Measurements from ENCODE around the gene SNX14. TPM values are rescaled to one million over a fixed set of nuclear protein-coding genes. Genes with fewer than 3 reads are reported as not detected.
A peak's percentile ranks its signal among the peaks of the same experiment; 100 is the strongest.
"Not testable (repeated sequence)": the region's sequence is repeated elsewhere in the genome, so short reads cannot be mapped to it uniquely, and the experiment has no call there.

SNX14 gene
- total RNA-seq, 1 experiment from 2014 or later, result 30.6 TPM

- DNase-seq, result no peak
- no peak overlapping the region for H3K4me3 ChIP-seq (ENCODE audit: insufficient read depth, low read depth, low read length)
- no peaks in the 10 kb centered on the region for H3K36me3 ChIP-seq (replicated peaks; ENCODE audit: control insufficient read depth, insufficient read depth, low read length)
- H3K27me3 ChIP-seq (ENCODE audit: control insufficient read depth, insufficient read depth, low read length), result no peaks in the 10 kb centered on the region
Measured at GRCh38 chr6:85569323-85569722, 24.3 kb downstream of the SNX14 start.

- Histone ChIP-seq H3K27me3 (ENCODE audit: control insufficient read depth, insufficient read depth, low read length) (no peaks in the 10 kb centered on the region), H3K4me3 (ENCODE audit: insufficient read depth, low read depth, low read length) (no peak overlapping the region), H3K36me3 (replicated peaks; ENCODE audit: control insufficient read depth, insufficient read depth, low read length) (no peaks in the 10 kb centered on the region)
- no peak for DNase-seq
Measured at GRCh38 chr6:85568411-85568810, 25.2 kb downstream of the SNX14 start.

- Histone ChIP-seq H3K4me3 (ENCODE audit: insufficient read depth, low read depth, low read length) (no peak overlapping the region), H3K27me3 (ENCODE audit: control insufficient read depth, insufficient read depth, low read length) (no peaks in the 10 kb centered on the region), H3K36me3 (replicated peaks; ENCODE audit: control insufficient read depth, insufficient read depth, low read length) (no peaks in the 10 kb centered on the region)
- no peak for DNase-seq
Measured at GRCh38 chr6:85565736-85566135, 27.9 kb downstream of the SNX14 start.

GRCh38 chr6:85564223-85564622 is 29.4 kb downstream of the SNX14 start:
- H3K36me3 ChIP-seq (replicated peaks; ENCODE audit: control insufficient read depth, insufficient read depth, low read length); DNase-seq; H3K4me3 ChIP-seq (ENCODE audit: insufficient read depth, low read depth, low read length); H3K27me3 ChIP-seq (ENCODE audit: control insufficient read depth, insufficient read depth, low read length): not testable (repeated sequence)

- Histone ChIP-seq H3K4me3 (ENCODE audit: insufficient read depth, low read depth, low read length) (no peak overlapping the region), H3K36me3 (replicated peaks; ENCODE audit: control insufficient read depth, insufficient read depth, low read length) (no peaks in the 10 kb centered on the region), H3K27me3 (ENCODE audit: control insufficient read depth, insufficient read depth, low read length) (no peaks in the 10 kb centered on the region)
- DNase-seq, result no peak
Measured at GRCh38 chr6:85561750-85562357, 31.8 kb downstream of the SNX14 start.

- no peak for DNase-seq
- Histone ChIP-seq H3K27me3 (ENCODE audit: control insufficient read depth, insufficient read depth, low read length) (no peaks in the 10 kb centered on the region), H3K36me3 (replicated peaks; ENCODE audit: control insufficient read depth, insufficient read depth, low read length) (no peaks in the 10 kb centered on the region), H3K4me3 (ENCODE audit: insufficient read depth, low read depth, low read length) (no peak overlapping the region)
Measured at GRCh38 chr6:85556992-85557668, 36.5 kb downstream of the SNX14 start.

GRCh38 chr6:85552652-85553051 is 41.0 kb downstream of the SNX14 start:
- no peak overlapping the region for H3K4me3 ChIP-seq (ENCODE audit: insufficient read depth, low read depth, low read length)
- DNase-seq, result peak; percentile 20

GRCh38 chr6:85551264-85551663 is 42.4 kb downstream of the SNX14 start:
- Histone ChIP-seq H3K4me3 (ENCODE audit: insufficient read depth, low read depth, low read length) (no peak overlapping the region), H3K36me3 (replicated peaks; ENCODE audit: control insufficient read depth, insufficient read depth, low read length) (no peaks in the 10 kb centered on the region; the same call in 1 of the 2 replicates), H3K27me3 (ENCODE audit: control insufficient read depth, insufficient read depth, low read length) (no peaks in the 10 kb centered on the region)
- DNase-seq, result peak; percentile 22

More at GRCh38 chr6:85552652-85553051, 41.0 kb downstream of the SNX14 start:
- Histone ChIP-seq H3K27me3 (ENCODE audit: control insufficient read depth, insufficient read depth, low read length) (no peaks in the 10 kb centered on the region), H3K36me3 (replicated peaks; ENCODE audit: control insufficient read depth, insufficient read depth, low read length) (no peaks in the 10 kb centered on the region; the same call in 1 of the 2 replicates)

GRCh38 chr6:85547719-85548118 is 45.9 kb downstream of the SNX14 start:
- Histone ChIP-seq H3K4me3 (ENCODE audit: insufficient read depth, low read depth, low read length) (no peak overlapping the region), H3K36me3 (replicated peaks; ENCODE audit: control insufficient read depth, insufficient read depth, low read length) (no peaks in the 10 kb centered on the region; the same call in 1 of the 2 replicates), H3K27me3 (ENCODE audit: control insufficient read depth, insufficient read depth, low read length) (no peaks in the 10 kb centered on the region)
- no peak for DNase-seq

GRCh38 chr6:85544776-85545175 is 48.9 kb downstream of the SNX14 start:
- no peak overlapping the region for H3K4me3 ChIP-seq (ENCODE audit: insufficient read depth, low read depth, low read length)
- DNase-seq, result no peak
- no peaks in the 10 kb centered on the region; the same call in 1 of the 2 replicates for H3K36me3 ChIP-seq (replicated peaks; ENCODE audit: control insufficient read depth, insufficient read depth, low read length)
- H3K27me3 ChIP-seq (ENCODE audit: control insufficient read depth, insufficient read depth, low read length), result no peaks in the 10 kb centered on the region

GRCh38 chr6:85537055-85537494 is 56.6 kb downstream of the SNX14 start:
- Histone ChIP-seq H3K36me3 (replicated peaks; ENCODE audit: control insufficient read depth, insufficient read depth, low read length) (no peaks in the 10 kb centered on the region), H3K4me3 (ENCODE audit: insufficient read depth, low read depth, low read length) (no peak overlapping the region), H3K27me3 (ENCODE audit: control insufficient read depth, insufficient read depth, low read length) (no peaks in the 10 kb centered on the region)
- DNase-seq, result no peak

- not testable (repeated sequence) for H3K36me3 ChIP-seq (replicated peaks; ENCODE audit: control insufficient read depth, insufficient read depth, low read length); DNase-seq; H3K27me3 ChIP-seq (ENCODE audit: control insufficient read depth, insufficient read depth, low read length)
Measured at GRCh38 chr6:85524281-85524680, 69.4 kb downstream of the SNX14 start.

GRCh38 chr6:85516168-85516567 is 77.5 kb downstream of the SNX14 start:
- no peak overlapping the region for H3K4me3 ChIP-seq (ENCODE audit: insufficient read depth, low read depth, low read length)
- H3K27me3 ChIP-seq (ENCODE audit: control insufficient read depth, insufficient read depth, low read length), result no peaks in the 10 kb centered on the region
- no peak for DNase-seq
- peaks cover 4% of the 10 kb centered on the region for H3K36me3 ChIP-seq (replicated peaks; ENCODE audit: control insufficient read depth, insufficient read depth, low read length)

More at GRCh38 chr6:85524281-85524680, 69.4 kb downstream of the SNX14 start:
- H3K4me3 ChIP-seq (ENCODE audit: insufficient read depth, low read depth, low read length), result not testable (repeated sequence)

- H3K36me3 ChIP-seq (replicated peaks; ENCODE audit: control insufficient read depth, insufficient read depth, low read length), result peaks cover 5% of the 10 kb centered on the region; the same call in 1 of the 2 replicates
- DNase-seq, result no peak
- H3K27me3 ChIP-seq (ENCODE audit: control insufficient read depth, insufficient read depth, low read length), result no peaks in the 10 kb centered on the region
- H3K4me3 ChIP-seq (ENCODE audit: insufficient read depth, low read depth, low read length), result no peak overlapping the region
Measured at GRCh38 chr6:85506441-85507093, 87.1 kb downstream of the SNX14 start.
